ENCODE data around the gene LAMB4.
A peak's percentile ranks its signal among the peaks of the same experiment; 100 is the strongest.

Gene LAMB4

GRCh38 chr7:108104324-108104723, 25.8 kb downstream of the LAMB4 start:
- H3K27me3 ChIP-seq, result no peaks in the 10 kb centered on the region
- TF ChIP-seq CTCF (IDR thresholded peaks at IDR 0.05; ENCODE audit: low read depth, low read length), result no peak
- no peaks in the 10 kb centered on the region for H3K36me3 ChIP-seq
- H3K9me3 ChIP-seq, result no peaks in the 10 kb centered on the region
- no peak for DNase-seq
- H3K4me3 ChIP-seq (ENCODE audit: low read depth, low read length), result no peak overlapping the region
- no peaks in the 10 kb centered on the region; the same call in 1 of the 2 replicates for H3K4me1 ChIP-seq

DNA sequence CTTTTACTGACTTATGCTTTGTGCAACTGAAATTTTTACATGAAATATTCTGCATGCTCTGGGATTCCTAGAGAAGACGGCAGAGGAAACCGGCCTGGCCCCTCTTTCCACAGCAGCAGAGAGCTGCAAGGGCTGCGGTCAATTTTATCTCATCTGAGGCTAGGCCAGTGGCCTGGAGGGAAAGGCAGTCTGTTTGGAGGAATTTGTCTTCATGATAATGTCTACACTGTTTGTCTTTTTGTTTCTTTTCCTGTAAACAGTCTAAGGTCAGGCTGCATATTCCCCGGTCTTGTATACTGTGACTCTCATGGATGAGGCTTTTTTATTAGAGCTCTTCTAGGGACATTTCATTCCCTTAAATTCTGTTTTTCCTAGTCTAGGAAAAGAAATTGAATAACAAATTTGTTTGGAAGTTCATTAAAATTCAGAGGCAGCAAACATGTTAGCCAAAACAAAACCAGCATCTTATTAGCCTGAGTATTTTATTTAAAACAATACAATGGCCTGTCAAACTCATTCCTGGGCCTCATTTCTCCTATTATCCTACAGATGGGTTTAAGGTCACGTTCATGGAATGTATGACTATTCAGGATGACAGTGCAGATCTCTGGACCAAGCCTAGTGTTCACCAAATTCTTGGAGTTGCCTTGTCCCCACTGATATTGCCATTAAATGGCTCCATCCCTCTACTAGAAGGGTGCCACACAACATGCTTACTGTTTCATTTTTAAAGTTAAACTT, 26.4 kb downstream of the LAMB4 start:
- Histone ChIP-seq H3K36me3 (no peaks in the 10 kb centered on the region), H3K4me1 (no peaks in the 10 kb centered on the region; the same call in 1 of the 2 replicates), H3K4me3 (ENCODE audit: low read depth, low read length) (no peak overlapping the region), H3K27me3 (no peaks in the 10 kb centered on the region), H3K9me3 (no peaks in the 10 kb centered on the region)
- no peak for TF ChIP-seq CTCF (IDR thresholded peaks at IDR 0.05; ENCODE audit: low read depth, low read length)
- no peak for DNase-seq

GRCh38 chr7:108102671-108103312, 27.4 kb downstream of the LAMB4 start:
- Histone ChIP-seq H3K4me1 (no peaks in the 10 kb centered on the region), H3K27me3 (no peaks in the 10 kb centered on the region), H3K4me3 (ENCODE audit: low read depth, low read length) (no peak overlapping the region), H3K36me3 (no peaks in the 10 kb centered on the region), H3K9me3 (no peaks in the 10 kb centered on the region)
- DNase-seq, result no peak
- TF ChIP-seq CTCF (IDR thresholded peaks at IDR 0.05; ENCODE audit: low read depth, low read length), result no peak

GRCh38 chr7:108101759-108102158, 28.4 kb downstream of the LAMB4 start:
- H3K27me3 ChIP-seq, result no peaks in the 10 kb centered on the region
- no peak overlapping the region for H3K4me3 ChIP-seq (ENCODE audit: low read depth, low read length)
- H3K36me3 ChIP-seq, result no peaks in the 10 kb centered on the region
- DNase-seq, result no peak
- TF ChIP-seq CTCF (IDR thresholded peaks at IDR 0.05; ENCODE audit: low read depth, low read length), result no peak
- H3K9me3 ChIP-seq, result no peaks in the 10 kb centered on the region
- no peaks in the 10 kb centered on the region for H3K4me1 ChIP-seq

DNA sequence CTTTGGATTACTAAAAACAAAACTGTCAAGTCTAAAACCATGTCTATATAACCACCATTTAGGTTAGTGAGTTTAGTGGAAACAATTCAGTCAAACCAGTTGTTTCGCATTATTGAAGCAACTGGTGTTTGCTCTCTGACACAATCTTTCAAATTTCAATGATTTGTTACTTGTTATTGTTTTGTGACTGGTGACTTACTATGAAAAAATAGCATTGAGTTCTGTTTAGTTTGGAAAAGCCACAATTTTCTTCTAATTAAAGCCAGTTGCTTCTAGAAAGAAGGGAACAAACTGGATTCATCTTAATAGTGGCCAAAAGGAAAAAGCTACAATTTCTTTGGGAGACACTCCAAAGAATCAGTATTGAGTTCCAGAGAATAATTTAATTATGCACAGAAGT, 30.4 kb downstream of the LAMB4 start:
- DNase-seq, result no peak
- H3K9me3 ChIP-seq, result no peaks in the 10 kb centered on the region
- H3K4me3 ChIP-seq (ENCODE audit: low read depth, low read length), result no peak overlapping the region
- no peaks in the 10 kb centered on the region for H3K36me3 ChIP-seq
- TF ChIP-seq CTCF (IDR thresholded peaks at IDR 0.05; ENCODE audit: low read depth, low read length), result no peak
- peaks cover 8% of the 10 kb centered on the region for H3K4me1 ChIP-seq
- no peaks in the 10 kb centered on the region for H3K27me3 ChIP-seq

- Histone ChIP-seq H3K36me3 (no peaks in the 10 kb centered on the region), H3K4me1 (peaks cover 8% of the 10 kb centered on the region), H3K9me3 (no peaks in the 10 kb centered on the region), H3K4me3 (ENCODE audit: low read depth, low read length) (no peak overlapping the region), H3K27me3 (no peaks in the 10 kb centered on the region)
- peak; percentile 25 for DNase-seq
- peak; percentile 77 for TF ChIP-seq CTCF (IDR thresholded peaks at IDR 0.05; ENCODE audit: low read depth, low read length)
Measured at GRCh38 chr7:108097703-108098102, 32.5 kb downstream of the LAMB4 start.
